Omental fat pad (tissue), 4 donors: Measurements from ENCODE around the gene RNU2-63P. TPM values are rescaled to one million over a fixed set of nuclear protein-coding genes. Genes with fewer than 3 reads are reported as not detected.
"Not testable (repeated sequence)": the region's sequence is repeated elsewhere in the genome, so short reads cannot be mapped to it uniquely, and the experiment has no call there.

Experiments
- ATAC-seq: fragments of 150-250 bp; one replicate; pipeline ENCODE4 v1.9.1; 2016; ENCODE audit warnings: mild to moderate bottlenecking, moderate library complexity; ENCODE audit not compliant: low FRiP score
- DNase-seq: peaks from one replicate; pipeline ENCODE4 v3.0.0-alpha.2; 2019; ENCODE audit warnings: low spot score
- CTCF ChIP-seq, 3 donors: fragments of 450-650 bp; IDR thresholded peaks; one replicate each; pipeline ENCODE4 v1.5.1; 2016 to 2017; ENCODE audit warnings: antibody characterized with exemption in 3 of 3, mild to moderate bottlenecking in 3 of 3, moderate library complexity in 2 of 3
- total RNA-seq, 4 donors: library from RNA; depleted of rRNA; stranded (reverse); fragments of >200 nt; gene quantifications; one replicate each; pipeline ENCODE4 v1.1.0, GENCODE V29; 2016

The RNU2-63P gene
- total RNA-seq, 4 donors from 2014 or later: not detected

DNA sequence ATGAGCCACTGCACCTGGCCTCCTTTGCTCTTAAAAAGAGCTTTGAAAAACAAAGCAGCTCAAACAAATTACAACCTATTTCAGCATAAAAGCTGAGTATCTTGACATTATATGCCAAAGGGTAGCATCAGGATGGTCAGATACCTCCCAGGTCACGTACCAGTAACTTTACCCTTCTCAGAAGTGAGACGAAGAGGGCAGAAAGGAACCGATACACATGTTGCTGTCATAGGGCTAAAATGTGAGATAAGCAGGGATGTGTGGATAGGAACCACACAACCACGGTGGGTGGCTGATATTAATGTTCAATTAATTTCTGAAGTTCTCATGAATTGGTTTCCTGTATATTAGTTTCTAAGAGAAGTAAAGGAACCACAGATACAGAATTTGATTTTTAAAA lies 12.6 kb upstream of the RNU2-63P start:
- DNase-seq (no peak), ATAC-seq (no peak)
- no peak for TF ChIP-seq CTCF (IDR thresholded peaks at IDR 0.05)

DNA sequence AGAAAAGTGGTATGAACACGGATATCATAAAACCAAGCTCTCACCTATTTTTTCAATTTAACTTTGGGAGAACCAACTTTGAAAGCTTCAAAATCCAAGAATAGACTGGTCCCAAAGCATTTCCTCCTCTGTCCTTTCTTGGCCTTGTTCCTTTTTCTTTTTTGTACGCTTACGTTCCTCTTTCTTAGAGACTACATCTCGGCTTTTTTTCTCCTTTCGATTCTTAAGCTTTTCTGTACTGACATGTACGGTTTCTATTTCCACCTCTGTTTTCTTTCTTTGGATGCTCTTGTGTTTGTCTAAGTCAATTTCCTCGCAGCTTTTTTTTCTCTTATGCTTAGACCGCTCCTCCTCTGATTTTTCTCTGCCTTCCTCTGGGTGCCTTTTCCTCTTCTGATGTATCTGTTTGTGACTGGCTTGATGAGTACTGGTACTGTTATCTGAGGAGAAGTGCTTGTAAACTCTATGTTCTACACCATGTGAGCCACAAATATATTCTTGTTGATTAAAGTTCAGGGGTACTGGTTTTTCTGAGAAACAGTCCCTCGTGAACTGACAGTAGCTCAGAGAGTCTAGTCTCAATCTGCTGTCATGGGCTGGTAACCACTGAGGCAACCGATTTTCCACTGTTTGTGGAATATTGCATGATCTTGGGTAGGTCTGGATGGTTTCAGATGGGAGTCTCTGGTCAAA lies 11.5 kb upstream of the RNU2-63P start:
- DNase-seq (no peak), ATAC-seq (no peak)
- TF ChIP-seq CTCF (IDR thresholded peaks at IDR 0.05): no peak

DNA sequence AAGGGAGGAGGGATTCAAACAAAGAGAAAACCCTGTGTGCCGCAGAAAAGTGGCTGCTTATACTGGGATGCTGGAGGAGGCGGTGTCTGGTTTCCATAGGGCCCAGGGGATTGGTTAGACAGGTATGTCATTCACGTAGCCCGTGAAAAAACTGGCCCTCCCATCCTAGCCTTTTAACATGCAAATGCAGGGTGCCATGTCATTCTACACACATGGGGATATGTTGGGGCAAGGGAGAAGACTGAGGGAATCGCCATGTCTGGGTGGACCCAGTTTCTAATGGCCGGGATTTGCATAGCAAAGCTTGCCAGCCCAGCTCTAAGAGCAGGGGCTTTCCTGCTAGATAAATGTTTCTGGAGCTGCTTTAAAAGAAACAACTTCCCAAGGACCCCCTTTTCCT lies 8.2 kb upstream of the RNU2-63P start:
- TF ChIP-seq CTCF (IDR thresholded peaks at IDR 0.05): no peak
- ATAC-seq (no peak), DNase-seq (no peak)

DNA sequence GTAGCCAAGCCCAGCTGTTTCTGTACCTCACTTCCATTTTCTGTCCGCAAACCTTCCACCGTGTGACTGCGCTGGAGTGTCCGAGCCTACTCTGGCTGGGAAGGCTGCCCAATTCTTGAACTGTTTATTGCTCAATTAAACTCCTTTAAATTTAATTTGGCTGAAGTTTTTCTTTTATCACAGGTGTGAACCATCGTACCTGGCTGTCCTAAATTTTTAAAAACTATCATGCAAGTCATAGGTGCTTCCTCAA lies 6.2 kb upstream of the RNU2-63P start:
- TF ChIP-seq CTCF (IDR thresholded peaks at IDR 0.05): no peak
- DNase-seq: no peak
- no peak for ATAC-seq

GRCh38 chr2:88019985-88020384 lies 3.6 kb upstream of the RNU2-63P start:
- no peak for ATAC-seq
- no peak for DNase-seq

DNA sequence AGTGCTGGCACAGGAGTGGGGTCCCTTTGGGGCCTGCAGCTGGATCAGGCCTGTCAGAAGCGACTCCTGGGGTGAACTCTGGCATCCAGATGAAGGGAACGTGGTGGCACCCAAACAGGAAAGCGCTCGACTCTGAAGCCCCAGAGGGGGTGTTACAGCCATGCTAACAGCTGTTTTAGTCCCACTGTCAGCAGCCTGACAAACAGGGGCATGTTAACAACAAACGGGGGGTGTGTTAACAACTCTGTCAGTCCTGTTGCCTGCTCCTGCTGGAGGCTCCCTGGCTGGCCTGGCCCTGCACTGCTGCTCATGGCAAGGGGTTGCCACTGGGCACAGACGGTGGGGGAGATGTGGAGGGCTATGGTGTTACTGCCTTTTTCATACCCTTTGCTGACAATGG lies 2.6 kb upstream of the RNU2-63P start:
- DNase-seq (no peak), ATAC-seq (no peak)
- no peak for TF ChIP-seq CTCF (IDR thresholded peaks at IDR 0.05)

More at GRCh38 chr2:88019985-88020384, 3.6 kb upstream of the RNU2-63P start:
- no peak for TF ChIP-seq CTCF (IDR thresholded peaks at IDR 0.05)

- not testable (repeated sequence) for DNase-seq
Observed at GRCh38 chr2:88018077-88018805, 1.9 kb upstream of the RNU2-63P start.

GRCh38 chr2:88017780-88018038 lies 1.4 kb upstream of the RNU2-63P start:
- ATAC-seq, DNase-seq: not testable (repeated sequence)

More at GRCh38 chr2:88018077-88018805, 1.9 kb upstream of the RNU2-63P start:
- ATAC-seq: not testable (repeated sequence)
